Calu3 (cell line): ENCODE measurements around the gene EP300. TPM values are rescaled to one million over a fixed set of nuclear protein-coding genes. Genes with fewer than 3 reads are reported as not detected.

Source experiments
- BruUV-seq: library from RNA; stranded (reverse); fragments of 400-500 nt; replicated peaks from 2 replicates; lab custom pipeline; 2021; lab: Mats Ljungman, UMichigan
- CTCF ChIA-PET: fragments of 300-600 bp; sonication (Branson Sonifier 250); formaldehyde crosslinking; loops from one replicate; lab custom pipeline; 2022; ENCODE audit warnings: antibody characterized with exemption; lab: Charles Lee
- DNase-seq: peaks from one replicate; pipeline ENCODE4 v3.0.0; 2022
- H3K27ac Mint-ChIP-seq: one replicate; pipeline ENCODE4 v1.8.0; 2022; ENCODE audit warnings: mixed read lengths; ENCODE audit not compliant: unreplicated experiment
- H3K27me3 Mint-ChIP-seq: one replicate; pipeline ENCODE4 v1.8.0; 2022; ENCODE audit warnings: mixed read lengths; ENCODE audit not compliant: unreplicated experiment
- H3K36me3 Mint-ChIP-seq: one replicate; pipeline ENCODE4 v1.8.0; 2022; ENCODE audit warnings: mild to moderate bottlenecking, moderate library complexity, mixed read lengths; ENCODE audit not compliant: insufficient read depth, unreplicated experiment
- H3K4me1 Mint-ChIP-seq: one replicate; pipeline ENCODE4 v1.8.0; 2022; ENCODE audit warnings: mild to moderate bottlenecking, low read depth, mixed read lengths; ENCODE audit not compliant: unreplicated experiment
- H3K4me3 Mint-ChIP-seq: one replicate; pipeline ENCODE4 v1.8.0; 2022; ENCODE audit warnings: mild to moderate bottlenecking, low read depth, moderate library complexity, mixed read lengths; ENCODE audit not compliant: unreplicated experiment
- H3K9me3 Mint-ChIP-seq: one replicate; pipeline ENCODE4 v1.8.0; 2022; ENCODE audit warnings: low read depth, mixed read lengths; ENCODE audit not compliant: unreplicated experiment
- CTCF ChIP-seq: fragments of 200-600 bp; IDR thresholded peaks from one replicate; pipeline ENCODE4 v1.8.0; 2022; ENCODE audit warnings: antibody characterized with exemption; ENCODE audit not compliant: unreplicated experiment
- intact Hi-C: fragments of 100-400 bp; cut with micrococcal nuclease; formaldehyde crosslinking; loops from one replicate; pipeline ENCODE4 v1.10.0; 2022; ENCODE audit not compliant: unreplicated experiment
- total RNA-seq: library from RNA; stranded (reverse); gene quantifications from 2 replicates; pipeline ENCODE4 v1.2.3, GENCODE V29; 2022

Gene EP300
- total RNA-seq, 1 experiment from 2014 or later, result 71.5 TPM

GRCh38 chr22:41181349-41182241 is 89.2 kb downstream of the EP300 start:
- H3K9me3 Mint-ChIP-seq, result no peaks in the 10 kb centered on the region
- H3K4me3 Mint-ChIP-seq, result peak overlapping the region; percentile 24
- peaks cover 36% of the 10 kb centered on the region for H3K36me3 Mint-ChIP-seq
- CTCF ChIA-PET, result interaction anchor here (0.9 to 1.2 kb wide), 3 partner anchors 16 to 178 kb away, joined by 3 to 5 read pairs (median 4); no protein-coding TSS in a partner anchor
- DNase-seq, result peak; percentile 25
- no peak for TF ChIP-seq CTCF
- H3K4me1 Mint-ChIP-seq, result peaks cover 18% of the 10 kb centered on the region
- BruUV-seq, result no TSS peak
- H3K27ac Mint-ChIP-seq, result peak overlapping the region; percentile 82
- H3K27me3 Mint-ChIP-seq, result no peaks in the 10 kb centered on the region
- intact Hi-C loops, result no loop called here

GRCh38 chr22:41184679-41185078 is 92.3 kb downstream of the EP300 start:
- Mint-ChIP-seq H3K36me3 (peaks cover 14% of the 10 kb centered on the region), H3K27me3 (no peaks in the 10 kb centered on the region), H3K4me3 (no peak overlapping the region), H3K27ac (no peak overlapping the region), H3K9me3 (no peaks in the 10 kb centered on the region), H3K4me1 (peaks cover 18% of the 10 kb centered on the region)
- no peak for TF ChIP-seq CTCF
- no peak for DNase-seq
- no TSS peak for BruUV-seq
- CTCF ChIA-PET, result interaction anchor here (1.6 kb wide), 1 partner anchor 53 kb away, joined by 3 read pairs; no protein-coding TSS in a partner anchor
- intact Hi-C loops, result no loop called here

GRCh38 chr22:41191467-41191866 is 99.1 kb downstream of the EP300 start:
- Mint-ChIP-seq H3K36me3 (no peaks in the 10 kb centered on the region), H3K27me3 (no peaks in the 10 kb centered on the region), H3K4me1 (no peaks in the 10 kb centered on the region), H3K4me3 (no peak overlapping the region), H3K9me3 (no peaks in the 10 kb centered on the region), H3K27ac (no peak overlapping the region)
- CTCF ChIA-PET, result interaction anchor here (0.6 kb wide), 1 partner anchor 11 kb away, joined by 5 read pairs; no protein-coding TSS in a partner anchor
- DNase-seq, result no peak
- BruUV-seq, result no TSS peak
- no peak for TF ChIP-seq CTCF
- intact Hi-C loops, result no loop called here

GRCh38 chr22:41193829-41194228 is 101.4 kb downstream of the EP300 start:
- TF ChIP-seq CTCF, result no peak
- no TSS peak for BruUV-seq
- DNase-seq, result no peak
- intact Hi-C loops, result no loop called here
- Mint-ChIP-seq H3K4me1 (peaks cover 12% of the 10 kb centered on the region), H3K9me3 (no peaks in the 10 kb centered on the region), H3K27ac (no peak overlapping the region), H3K36me3 (peaks cover 17% of the 10 kb centered on the region), H3K27me3 (no peaks in the 10 kb centered on the region), H3K4me3 (no peak overlapping the region)
- CTCF ChIA-PET, result no interaction called here
